Measurements from ENCODE around the gene CCNL1.
"Not testable (repeated sequence)": the region's sequence is repeated elsewhere in the genome, so short reads cannot be mapped to it uniquely, and the experiment has no call there.

The CCNL1 gene

GRCh38 chr3:157170861-157171260 is 10.9 kb upstream of the CCNL1 start:
- DNase-seq, result no peak

- DNase-seq, result no peak
Observed at GRCh38 chr3:157167371-157168042, 7.6 kb upstream of the CCNL1 start.

GRCh38 chr3:157166561-157166960 is 6.6 kb upstream of the CCNL1 start:
- DNase-seq, result no peak

- DNase-seq, result no peak
Observed at GRCh38 chr3:157166115-157166514, 6.2 kb upstream of the CCNL1 start.

GRCh38 chr3:157163217-157163953 is 3.4 kb upstream of the CCNL1 start:
- no peak for DNase-seq

GRCh38 chr3:157162620-157163019 is 2.7 kb upstream of the CCNL1 start:
- DNase-seq, result not testable (repeated sequence)

- peak; percentile 87 to 89 for DNase-seq
Observed at GRCh38 chr3:157160658-157161424, 894 bp upstream of the CCNL1 start.

- DNase-seq, result peak; percentile 84 to 88
Observed at GRCh38 chr3:157159037-157159761, 748 bp downstream of the CCNL1 start.

- no peak for DNase-seq
Observed at GRCh38 chr3:157157836-157158235, 2.1 kb downstream of the CCNL1 start.

- DNase-seq, result peak in 1 of 2 donors; percentile 55
Observed at GRCh38 chr3:157156837-157157635, 2.9 kb downstream of the CCNL1 start.

- DNase-seq, result no peak
Observed at GRCh38 chr3:157155591-157155990, 4.4 kb downstream of the CCNL1 start.

- DNase-seq, result no peak
Observed at GRCh38 chr3:157154563-157155330, 5.2 kb downstream of the CCNL1 start.

GRCh38 chr3:157152930-157153329 is 7.0 kb downstream of the CCNL1 start:
- DNase-seq, result no peak

- no peak for DNase-seq
Observed at GRCh38 chr3:157152438-157152837, 7.5 kb downstream of the CCNL1 start.

GRCh38 chr3:157151627-157152026 is 8.3 kb downstream of the CCNL1 start:
- DNase-seq, result no peak

- no peak for DNase-seq
Observed at GRCh38 chr3:157151151-157151550, 8.8 kb downstream of the CCNL1 start.

- DNase-seq, result no peak
Observed at GRCh38 chr3:157149136-157149696, 10.7 kb downstream of the CCNL1 start.

GRCh38 chr3:157148196-157148889 is 11.6 kb downstream of the CCNL1 start:
- no peak for DNase-seq

GRCh38 chr3:157147099-157147803 is 12.7 kb downstream of the CCNL1 start:
- DNase-seq, result no peak
